Hematopoietic multipotent progenitor cell treated with erythropoietin and hydrocortisone succinate and interleukin-3 and kit ligand, for 6 days (in vitro differentiated cells): ENCODE results near the gene EPN1.
"Not testable (repeated sequence)": the region's sequence is repeated elsewhere in the genome, so short reads cannot be mapped to it uniquely, and the experiment has no call there.

Experiments
- DNase-seq: peaks from one replicate; pipeline ENCODE4 v3.0.0-alpha.2; 2015

Gene EPN1

GRCh38 chr19:55738302-55738701 is 63.3 kb downstream of the EPN1 start, which contains the start of gene NLRP9:
Gene NLRP9 (minus strand): TSS chr19:55738402. CDS start chr19:55738374, 28 bp downstream.
- no peak for DNase-seq

- DNase-seq = no peak
These were observed 75.7 kb downstream of the EPN1 start for GRCh38 chr19:55750715-55751114.

GRCh38 chr19:55753401-55753800 is 78.4 kb downstream of the EPN1 start:
- no peak for DNase-seq

GRCh38 chr19:55756808-55757207 is 81.8 kb downstream of the EPN1 start:
- DNase-seq = not testable (repeated sequence)

- not testable (repeated sequence) for DNase-seq
These were observed 83.8 kb downstream of the EPN1 start, which contains the start of gene RFPL4A for GRCh38 chr19:55758797-55759196. Gene RFPL4A (plus strand): TSS chr19:55759097. CDS start chr19:55761801, 2,704 bp downstream.
